Caco-2 (cell line): ENCODE results near the gene PTPN6. TPM values are rescaled to one million over a fixed set of nuclear protein-coding genes. Genes with fewer than 3 reads are reported as not detected.

Source experiments
- BruUV-seq: library from RNA; stranded (reverse); fragments of 400-500 nt; replicated peaks from 2 replicates; lab custom pipeline; 2021; lab: Mats Ljungman, UMichigan
- CTCF ChIA-PET: fragments of 300-600 bp; sonication (Branson Sonifier 250); formaldehyde crosslinking; loops from one replicate; lab custom pipeline; 2022; ENCODE audit warnings: antibody characterized with exemption; lab: Charles Lee
- POLR2A ChIA-PET: fragments of 300-600 bp; sonication (Branson Sonifier 250); formaldehyde crosslinking; loops from one replicate; lab custom pipeline; 2022; ENCODE audit warnings: antibody characterized with exemption; lab: Charles Lee
- DNase-seq, 2 experiments: peaks; one replicate each; pipeline versions ENCODE4 v3.0.0 to v3.0.0-alpha.2; 2020 to 2022
- H3K27me3 ChIP-seq: replicated peaks from 2 replicates; pipeline ENCODE4 v1.6.0; 2011; ENCODE audit warnings: low read length; ENCODE audit not compliant: control insufficient read depth, insufficient read depth
- H3K36me3 ChIP-seq: 2 replicates; pipeline ENCODE4 v1.5.1; 2011; ENCODE audit warnings: low read length; ENCODE audit not compliant: control insufficient read depth, insufficient read depth
- H3K4me1 ChIP-seq: fragments of 250-450 bp; sonication (Bioruptor Pico); 2 replicates; pipeline ENCODE4 v1.5.1; 2020; ENCODE audit warnings: mild to moderate bottlenecking
- H3K4me3 ChIP-seq: 2 replicates; pipeline ENCODE4 v1.5.1; 2011; ENCODE audit warnings: low read depth, mild to moderate bottlenecking, control low read depth, low read length
- H3K9me3 ChIP-seq: fragments of 250-450 bp; sonication (Bioruptor Pico); 2 replicates; pipeline ENCODE4 v1.5.1; 2020; ENCODE audit warnings: mild to moderate bottlenecking, moderate library complexity
- H3K27ac Mint-ChIP-seq: one replicate; pipeline ENCODE4 v1.8.0; 2022; ENCODE audit warnings: mixed read lengths; ENCODE audit not compliant: unreplicated experiment
- H3K27me3 Mint-ChIP-seq: one replicate; pipeline ENCODE4 v1.8.0; 2022; ENCODE audit warnings: mixed read lengths; ENCODE audit not compliant: insufficient read depth, unreplicated experiment
- H3K36me3 Mint-ChIP-seq: one replicate; pipeline ENCODE4 v1.8.0; 2022; ENCODE audit warnings: mild to moderate bottlenecking, mixed read lengths; ENCODE audit not compliant: insufficient read depth, unreplicated experiment
- H3K4me1 Mint-ChIP-seq: one replicate; pipeline ENCODE4 v1.8.0; 2022; ENCODE audit warnings: low read depth, mixed read lengths; ENCODE audit not compliant: unreplicated experiment
- H3K4me3 Mint-ChIP-seq: one replicate; pipeline ENCODE4 v1.8.0; 2022; ENCODE audit warnings: mild to moderate bottlenecking, moderate library complexity, mixed read lengths; ENCODE audit not compliant: unreplicated experiment
- H3K9me3 Mint-ChIP-seq: one replicate; pipeline ENCODE4 v1.8.0; 2022; ENCODE audit warnings: mixed read lengths; ENCODE audit not compliant: unreplicated experiment
- intact Hi-C: fragments of 100-400 bp; cut with micrococcal nuclease; formaldehyde crosslinking; loops from one replicate; pipeline ENCODE4 v1.10.0; 2022; ENCODE audit not compliant: unreplicated experiment
- total RNA-seq: library from RNA; stranded (reverse); gene quantifications from 2 replicates; pipeline ENCODE4 v1.2.3, GENCODE V29; 2022
- TF ChIP-seq, protein P1 (sequence below), 2 experiments: fragments of 200-600 bp in 1 of 2; IDR thresholded peaks; 1 replicate in 1 of 2; 2 replicates in 1 of 2; pipeline versions ENCODE4 v1.5.1 to v1.8.0; 2011 to 2022; ENCODE audit warnings: antibody characterized with exemption in 1 of 2, control low read depth in 1 of 2, inconsistent platforms in 1 of 2, low read depth in 1 of 2, low read length in 1 of 2, mild to moderate bottlenecking in 1 of 2, moderate library complexity in 1 of 2; ENCODE audit not compliant: insufficient read depth in 1 of 2, severe bottlenecking in 1 of 2, unreplicated experiment in 1 of 2

PTPN6 gene
- total RNA-seq, 1 experiment from 2014 or later: 43.9 TPM

DNA sequence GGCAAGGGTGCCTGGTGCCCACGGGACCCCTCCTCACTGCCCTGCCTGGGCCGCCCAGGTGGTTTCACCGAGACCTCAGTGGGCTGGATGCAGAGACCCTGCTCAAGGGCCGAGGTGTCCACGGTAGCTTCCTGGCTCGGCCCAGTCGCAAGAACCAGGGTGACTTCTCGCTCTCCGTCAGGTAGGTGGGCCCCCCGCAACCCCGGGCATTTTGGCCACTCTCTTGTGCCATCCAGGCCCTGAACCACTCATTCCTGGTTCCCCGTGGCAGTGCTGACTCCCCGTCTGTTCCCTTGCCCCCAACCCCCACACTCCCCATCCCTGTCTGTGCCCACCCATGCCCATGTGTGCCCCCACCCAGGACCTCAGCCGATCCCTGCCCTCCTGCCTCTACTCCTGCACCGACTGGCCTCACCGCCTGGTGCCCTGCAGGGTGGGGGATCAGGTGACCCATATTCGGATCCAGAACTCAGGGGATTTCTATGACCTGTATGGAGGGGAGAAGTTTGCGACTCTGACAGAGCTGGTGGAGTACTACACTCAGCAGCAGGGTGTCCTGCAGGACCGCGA is 480 bp downstream of the PTPN6 start:
- Mint-ChIP-seq H3K27me3 (no peaks in the 10 kb centered on the region), H3K4me1 (peaks cover 14% of the 10 kb centered on the region), H3K36me3 (peaks cover 7% of the 10 kb centered on the region), H3K27ac (no peak overlapping the region), H3K9me3 (no peaks in the 10 kb centered on the region), H3K4me3 (no peak overlapping the region)
- Histone ChIP-seq H3K4me1 (no peaks in the 10 kb centered on the region), H3K36me3 (no peaks in the 10 kb centered on the region), H3K4me3 (no peak overlapping the region), H3K27me3 (no peaks in the 10 kb centered on the region), H3K9me3 (no peaks in the 10 kb centered on the region)
- POLR2A ChIA-PET: no interaction called here
- CTCF ChIA-PET: interaction anchor here (1.0 to 1.1 kb wide), 2 partner anchors 12 to 122 kb away, joined by 3 to 11 read pairs; no protein-coding TSS in a partner anchor
- intact Hi-C loops: no loop called here
- no peak for DNase-seq
- no TSS peak for BruUV-seq
- TF ChIP-seq, protein P1, sequence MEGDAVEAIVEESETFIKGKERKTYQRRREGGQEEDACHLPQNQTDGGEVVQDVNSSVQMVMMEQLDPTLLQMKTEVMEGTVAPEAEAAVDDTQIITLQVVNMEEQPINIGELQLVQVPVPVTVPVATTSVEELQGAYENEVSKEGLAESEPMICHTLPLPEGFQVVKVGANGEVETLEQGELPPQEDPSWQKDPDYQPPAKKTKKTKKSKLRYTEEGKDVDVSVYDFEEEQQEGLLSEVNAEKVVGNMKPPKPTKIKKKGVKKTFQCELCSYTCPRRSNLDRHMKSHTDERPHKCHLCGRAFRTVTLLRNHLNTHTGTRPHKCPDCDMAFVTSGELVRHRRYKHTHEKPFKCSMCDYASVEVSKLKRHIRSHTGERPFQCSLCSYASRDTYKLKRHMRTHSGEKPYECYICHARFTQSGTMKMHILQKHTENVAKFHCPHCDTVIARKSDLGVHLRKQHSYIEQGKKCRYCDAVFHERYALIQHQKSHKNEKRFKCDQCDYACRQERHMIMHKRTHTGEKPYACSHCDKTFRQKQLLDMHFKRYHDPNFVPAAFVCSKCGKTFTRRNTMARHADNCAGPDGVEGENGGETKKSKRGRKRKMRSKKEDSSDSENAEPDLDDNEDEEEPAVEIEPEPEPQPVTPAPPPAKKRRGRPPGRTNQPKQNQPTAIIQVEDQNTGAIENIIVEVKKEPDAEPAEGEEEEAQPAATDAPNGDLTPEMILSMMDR (IDR thresholded peaks at IDR 0.05; ENCODE audit: insufficient read depth in 1 of 2, low read depth in 1 of 2, low read length in 1 of 2, severe bottlenecking in 1 of 2, unreplicated experiment in 1 of 2): no peak

DNA sequence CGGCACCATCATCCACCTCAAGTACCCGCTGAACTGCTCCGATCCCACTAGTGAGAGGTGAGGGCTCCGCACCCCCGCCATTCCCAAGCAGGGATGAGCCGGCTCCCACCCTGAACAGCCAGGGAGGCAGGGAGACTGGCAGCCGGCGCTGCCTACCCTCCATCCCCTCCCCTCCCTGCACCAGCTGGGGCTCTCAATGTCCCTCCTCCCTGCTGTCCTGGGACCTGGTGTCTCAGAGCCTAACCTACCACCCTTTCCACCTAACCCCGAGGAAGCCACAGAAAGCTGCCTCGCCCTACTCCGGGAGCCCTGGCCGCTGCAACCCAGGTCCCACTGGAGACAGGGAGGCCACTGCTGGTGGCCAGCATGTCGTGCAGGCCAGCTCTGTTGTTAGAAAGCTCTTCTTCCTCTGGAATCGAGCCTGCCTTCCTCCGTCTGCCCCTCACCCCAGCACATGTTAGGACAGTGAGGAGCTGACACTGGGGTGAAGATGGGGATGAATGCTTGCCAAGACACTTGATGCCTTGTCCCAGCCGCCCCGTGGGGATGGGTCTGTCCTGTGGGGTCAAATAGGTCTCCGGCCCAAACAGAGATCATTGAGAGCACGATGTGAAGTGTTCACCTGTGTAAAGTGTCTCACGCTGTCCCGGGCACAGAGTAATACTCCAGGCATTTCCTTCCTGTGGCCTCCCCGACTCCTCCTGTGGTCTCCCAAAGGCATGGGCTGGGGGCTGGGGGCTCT is 1.1 kb downstream of the PTPN6 start:
- Mint-ChIP-seq H3K27ac (no peak overlapping the region), H3K4me3 (no peak overlapping the region), H3K27me3 (no peaks in the 10 kb centered on the region), H3K9me3 (no peaks in the 10 kb centered on the region), H3K36me3 (peaks cover 5% of the 10 kb centered on the region), H3K4me1 (peaks cover 7% of the 10 kb centered on the region)
- BruUV-seq: no TSS peak
- Histone ChIP-seq H3K27me3 (no peaks in the 10 kb centered on the region), H3K4me3 (no peak overlapping the region), H3K9me3 (no peaks in the 10 kb centered on the region), H3K36me3 (no peaks in the 10 kb centered on the region), H3K4me1 (no peaks in the 10 kb centered on the region)
- TF ChIP-seq, protein P1 (IDR thresholded peaks at IDR 0.05; ENCODE audit: insufficient read depth in 1 of 2, low read depth in 1 of 2, low read length in 1 of 2, severe bottlenecking in 1 of 2, unreplicated experiment in 1 of 2): no peak
- ChIA-PET CTCF (interaction anchor here (1.0 to 1.1 kb wide), 2 partner anchors 12 to 122 kb away, joined by 3 to 11 read pairs; no protein-coding TSS in a partner anchor), POLR2A (no interaction called here)
- intact Hi-C loops: no loop called here
- DNase-seq: no peak

DNA sequence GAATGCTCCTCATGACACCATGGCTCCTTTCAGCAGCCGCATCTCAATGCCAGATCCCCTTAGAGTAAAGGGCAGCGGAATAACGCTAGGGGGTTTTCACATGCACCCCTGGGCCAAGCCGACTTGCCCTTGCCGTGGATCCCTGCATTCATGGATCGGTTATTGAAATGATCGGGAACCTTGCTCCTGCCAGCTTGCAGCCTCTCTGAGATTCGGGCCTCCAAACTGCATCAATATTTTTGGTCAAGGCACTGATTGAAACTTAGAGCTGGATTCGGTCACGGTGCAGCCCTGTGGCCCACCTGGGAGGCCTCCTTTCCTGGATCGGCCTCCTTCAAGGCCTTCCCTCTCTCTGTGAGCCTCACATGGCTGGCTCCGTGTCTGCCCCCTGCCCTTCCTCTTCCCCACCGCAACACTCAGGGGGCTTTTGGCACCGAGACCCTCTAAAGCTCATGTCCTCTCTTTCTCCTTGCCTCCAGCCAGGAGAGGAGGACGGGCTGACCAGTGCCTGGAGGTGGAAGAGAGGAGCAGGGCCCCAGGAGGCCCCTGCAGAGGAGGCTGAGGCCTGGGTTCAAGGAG is 1.8 kb downstream of the PTPN6 start:
- Histone ChIP-seq H3K27me3 (no peaks in the 10 kb centered on the region), H3K4me1 (no peaks in the 10 kb centered on the region), H3K9me3 (no peaks in the 10 kb centered on the region), H3K36me3 (no peaks in the 10 kb centered on the region), H3K4me3 (no peak overlapping the region)
- Mint-ChIP-seq H3K27ac (no peak overlapping the region), H3K36me3 (peaks cover 5% of the 10 kb centered on the region), H3K4me1 (peaks cover 7% of the 10 kb centered on the region), H3K27me3 (no peaks in the 10 kb centered on the region), H3K4me3 (no peak overlapping the region), H3K9me3 (no peaks in the 10 kb centered on the region)
- BruUV-seq: no TSS peak
- ChIA-PET CTCF (interaction anchor here (1.0 to 1.1 kb wide), 2 partner anchors 11 to 121 kb away, joined by 3 to 11 read pairs; no protein-coding TSS in a partner anchor), POLR2A (no interaction called here)
- DNase-seq: no peak
- TF ChIP-seq, protein P1 (IDR thresholded peaks at IDR 0.05; ENCODE audit: insufficient read depth in 1 of 2, low read depth in 1 of 2, low read length in 1 of 2, severe bottlenecking in 1 of 2, unreplicated experiment in 1 of 2): no peak
- intact Hi-C loops: no loop called here
